ENCODE data around the gene SYNC.

- TF ChIP-seq CTCF (IDR thresholded peaks at IDR 0.05) (no peak), POLR2A (IDR thresholded peaks at IDR 0.05) (no peak)
Observed at GRCh38 chr1:32746130-32746529, 43.6 kb upstream of the SYNC start.

Data from adrenal gland (tissue), 5 donors.